HFFc6 (cell line): ENCODE data around the gene TMOD4. TPM values are rescaled to one million over a fixed set of nuclear protein-coding genes. Genes with fewer than 3 reads are reported as not detected.
A peak's percentile ranks its signal among the peaks of the same experiment; 100 is the strongest.

Experiments
- DNase-seq: peaks from one replicate; pipeline ENCODE4 v3.0.0-alpha.2; 2018
- H3K27ac Mint-ChIP-seq: 2 replicates; pipeline ENCODE4 v1.8.0; 2020; ENCODE audit warnings: mild to moderate bottlenecking, mixed read lengths
- H3K27me3 Mint-ChIP-seq: 2 replicates; pipeline ENCODE4 v1.8.0; 2021; ENCODE audit warnings: mild to moderate bottlenecking, moderate library complexity, mixed read lengths; ENCODE audit not compliant: insufficient read depth
- H3K36me3 Mint-ChIP-seq: 2 replicates; pipeline ENCODE4 v1.8.0; 2021; ENCODE audit warnings: low read depth, mixed read lengths
- H3K4me1 Mint-ChIP-seq: 2 replicates; pipeline ENCODE4 v1.8.0; 2020; ENCODE audit warnings: low read depth, mixed read lengths
- H3K4me3 Mint-ChIP-seq: 2 replicates; pipeline ENCODE4 v1.8.0; 2020; ENCODE audit warnings: mild to moderate bottlenecking, moderate library complexity, mixed read lengths
- H3K9me3 Mint-ChIP-seq: 2 replicates; pipeline ENCODE4 v1.8.0; 2020; ENCODE audit warnings: mild to moderate bottlenecking, mixed read lengths
- CTCF ChIP-seq: fragments of 200-600 bp; sonication (generic); IDR thresholded peaks from 2 replicates; pipeline ENCODE4 v1.5.0; 2021; ENCODE audit warnings: antibody characterized with exemption, mild to moderate bottlenecking
- total RNA-seq, 6 experiments: library from RNA; stranded (reverse); fragmentation: NEBNext Ultra II Directional; extraction: Animal tissue kit (Norgen Biotek cat#: 25700); gene quantifications; 2 replicates in 1 of 6; 3 replicates in 5 of 6; pipeline ENCODE4 v1.2.3, GENCODE V29; 2021

The TMOD4 gene
- total RNA-seq, 6 experiments from 2014 or later, result 0.40 to 1.1 (median 0.99) TPM; not detected in 3

DNA sequence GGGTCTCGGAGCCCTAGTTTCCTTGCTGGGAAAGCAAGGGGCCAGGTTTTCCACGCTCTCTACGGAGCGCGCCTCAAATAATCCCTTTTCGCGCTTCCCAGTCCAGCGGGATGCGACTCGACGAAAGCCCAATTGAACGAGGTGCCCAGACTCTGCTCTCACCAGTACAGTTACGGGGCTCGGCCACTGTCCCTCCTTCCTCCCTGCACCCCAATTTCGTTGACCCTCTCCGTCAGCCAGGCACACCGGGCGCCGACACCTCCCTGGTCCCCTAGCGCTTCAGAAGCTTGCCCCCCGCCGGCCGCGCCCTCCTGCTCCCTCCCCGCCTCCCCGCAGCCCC lies 29.7 kb downstream of the TMOD4 start:
- DNase-seq, result no peak
- Mint-ChIP-seq H3K27me3 (peaks cover 12% of the 10 kb centered on the region), H3K27ac (no peak overlapping the region), H3K4me3 (peak overlapping the region; percentile 87), H3K4me1 (peaks cover 20% of the 10 kb centered on the region), H3K9me3 (no peaks in the 10 kb centered on the region), H3K36me3 (no peaks in the 10 kb centered on the region)
- no peak for TF ChIP-seq CTCF

DNA sequence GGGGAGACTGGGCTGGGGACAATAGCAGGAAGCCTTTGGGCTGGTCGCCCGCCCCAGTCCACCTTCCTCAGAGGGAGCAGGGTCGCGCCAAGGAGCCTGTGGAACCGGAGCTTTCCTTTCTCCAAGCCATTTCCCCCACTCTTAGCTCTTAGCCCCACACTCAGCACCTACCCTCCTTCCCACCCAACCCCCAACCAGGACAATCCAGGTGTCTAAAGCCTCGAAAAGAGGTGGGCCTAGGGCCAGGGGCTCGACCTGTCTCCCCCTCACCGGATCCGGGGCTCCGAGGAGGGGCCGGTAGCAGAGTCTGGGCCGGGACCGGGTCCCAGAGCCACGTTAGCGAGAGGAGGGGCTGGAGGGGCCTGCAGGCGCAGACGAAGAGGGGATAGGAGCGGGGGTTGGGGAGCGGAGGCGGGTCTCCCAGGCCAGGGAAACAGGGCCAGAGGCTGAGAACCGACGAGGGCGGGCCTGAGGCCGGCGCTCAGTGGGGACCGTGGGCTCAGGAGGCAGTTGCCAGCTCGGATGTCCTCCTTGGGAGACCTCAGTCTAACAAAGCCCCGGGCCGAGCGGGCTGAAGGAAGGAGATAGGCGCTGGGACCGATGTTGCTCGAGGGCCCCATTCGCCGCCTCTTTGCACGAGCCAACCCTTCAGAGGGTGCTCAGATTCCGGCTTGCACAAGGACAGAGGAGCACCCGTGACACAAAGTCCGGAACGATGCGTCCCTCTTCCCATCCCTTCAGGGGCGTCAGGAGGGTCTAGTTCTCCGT lies 30.3 kb downstream of the TMOD4 start:
- DNase-seq, result no peak
- TF ChIP-seq CTCF, result no peak
- Mint-ChIP-seq H3K27ac (no peak overlapping the region), H3K27me3 (peaks cover 12% of the 10 kb centered on the region), H3K4me1 (peaks cover 20% of the 10 kb centered on the region), H3K4me3 (peak overlapping the region; percentile 87), H3K9me3 (no peaks in the 10 kb centered on the region), H3K36me3 (no peaks in the 10 kb centered on the region)

GRCh38 chr1:151144474-151145303 lies 31.1 kb downstream of the TMOD4 start:
- no peak for TF ChIP-seq CTCF
- Mint-ChIP-seq H3K27me3 (peaks cover 15% of the 10 kb centered on the region), H3K27ac (no peak overlapping the region), H3K4me1 (peaks cover 20% of the 10 kb centered on the region), H3K36me3 (no peaks in the 10 kb centered on the region), H3K4me3 (no peak overlapping the region), H3K9me3 (no peaks in the 10 kb centered on the region)
- DNase-seq, result no peak

DNA sequence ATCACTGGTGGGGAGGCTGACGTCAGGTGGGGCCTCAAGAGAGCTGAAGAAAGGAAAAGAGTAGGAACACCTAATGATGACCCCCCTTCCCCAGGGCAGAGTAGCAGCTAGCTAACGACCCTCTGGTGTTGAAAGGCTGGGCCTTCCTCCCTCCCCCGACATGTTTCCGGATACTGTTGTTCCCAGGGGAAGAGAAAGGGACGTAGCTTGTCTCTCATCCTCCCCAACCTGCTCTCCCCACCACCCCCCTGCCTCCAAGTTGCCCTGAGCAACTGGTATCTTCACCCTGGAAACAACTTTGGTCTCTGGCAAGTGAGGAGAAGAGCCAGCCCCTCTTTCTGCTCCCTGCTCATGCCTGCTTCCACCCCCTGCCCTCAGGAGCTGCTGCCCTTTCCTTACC lies 31.8 kb downstream of the TMOD4 start:
- no peak for DNase-seq
- Mint-ChIP-seq H3K4me1 (peaks cover 20% of the 10 kb centered on the region), H3K27ac (no peak overlapping the region), H3K36me3 (no peaks in the 10 kb centered on the region), H3K27me3 (peaks cover 17% of the 10 kb centered on the region), H3K9me3 (no peaks in the 10 kb centered on the region), H3K4me3 (no peak overlapping the region)
- no peak for TF ChIP-seq CTCF

DNA sequence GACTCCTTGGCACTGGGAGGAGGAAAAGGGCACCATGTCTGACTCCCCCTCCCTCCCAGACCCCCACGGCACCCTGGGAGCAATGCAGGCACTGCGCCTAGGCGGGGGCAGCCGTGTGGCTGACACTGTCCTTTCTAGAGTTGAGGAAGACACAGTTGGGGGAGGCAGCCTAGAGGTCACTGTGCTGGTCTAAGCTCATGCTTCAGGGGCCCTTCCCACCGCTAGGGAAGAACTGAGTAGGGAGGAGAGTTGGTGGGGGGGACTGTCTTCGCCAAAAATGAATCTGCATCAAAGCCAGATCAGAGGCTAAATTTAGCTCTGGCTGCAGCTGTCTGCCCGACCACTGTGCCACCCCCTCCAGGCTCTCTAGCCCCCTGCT lies 32.7 kb downstream of the TMOD4 start:
- Mint-ChIP-seq H3K4me3 (no peak overlapping the region), H3K27ac (no peak overlapping the region), H3K4me1 (peaks cover 20% of the 10 kb centered on the region), H3K27me3 (peaks cover 17% of the 10 kb centered on the region), H3K9me3 (no peaks in the 10 kb centered on the region), H3K36me3 (no peaks in the 10 kb centered on the region)
- TF ChIP-seq CTCF, result no peak
- no peak for DNase-seq
